Glutamatergic neuron (in vitro differentiated cells): ENCODE measurements around the gene GSDME. TPM values are rescaled to one million over a fixed set of nuclear protein-coding genes. Genes with fewer than 3 reads are reported as not detected.

Experiments
- DNase-seq: peaks from one replicate; pipeline ENCODE4 v3.0.0; 2022
- H3K27ac Mint-ChIP-seq: one replicate; pipeline ENCODE4 v1.8.0; 2020; ENCODE audit warnings: mild to moderate bottlenecking, mixed read lengths, inconsistent platforms; ENCODE audit not compliant: unreplicated experiment
- H3K27me3 Mint-ChIP-seq: one replicate; pipeline ENCODE4 v1.8.0; 2020; ENCODE audit warnings: mild to moderate bottlenecking, moderate library complexity, mixed read lengths, inconsistent platforms; ENCODE audit not compliant: unreplicated experiment
- H3K36me3 Mint-ChIP-seq: one replicate; pipeline ENCODE4 v1.8.0; 2020; ENCODE audit warnings: mild to moderate bottlenecking, mixed read lengths, inconsistent platforms; ENCODE audit not compliant: unreplicated experiment
- H3K4me1 Mint-ChIP-seq: one replicate; pipeline ENCODE4 v1.8.0; 2020; ENCODE audit warnings: mild to moderate bottlenecking, low read depth, mixed read lengths, inconsistent platforms; ENCODE audit not compliant: unreplicated experiment
- H3K4me3 Mint-ChIP-seq: one replicate; pipeline ENCODE4 v1.8.0; 2020; ENCODE audit warnings: mild to moderate bottlenecking, mixed read lengths, inconsistent platforms; ENCODE audit not compliant: unreplicated experiment
- H3K9me3 Mint-ChIP-seq: one replicate; pipeline ENCODE4 v1.8.0; 2020; ENCODE audit warnings: mild to moderate bottlenecking, moderate library complexity, mixed read lengths, inconsistent platforms; ENCODE audit not compliant: unreplicated experiment
- CTCF ChIP-seq: fragments of 200-600 bp; sonication (generic); IDR thresholded peaks from one replicate; pipeline ENCODE4 v1.5.0; 2021; ENCODE audit not compliant: partially characterized antibody, unreplicated experiment
- total RNA-seq: library from RNA; stranded (reverse); fragmentation: NEBNext Ultra II Directional; extraction: Animal tissue kit (Norgen Biotek cat#: 25700); gene quantifications from one replicate; pipeline ENCODE4 v1.2.1, GENCODE V29; 2021; ENCODE audit not compliant: unreplicated experiment

The GSDME gene
- total RNA-seq, 1 donor from 2014 or later = 12.7 TPM

DNA sequence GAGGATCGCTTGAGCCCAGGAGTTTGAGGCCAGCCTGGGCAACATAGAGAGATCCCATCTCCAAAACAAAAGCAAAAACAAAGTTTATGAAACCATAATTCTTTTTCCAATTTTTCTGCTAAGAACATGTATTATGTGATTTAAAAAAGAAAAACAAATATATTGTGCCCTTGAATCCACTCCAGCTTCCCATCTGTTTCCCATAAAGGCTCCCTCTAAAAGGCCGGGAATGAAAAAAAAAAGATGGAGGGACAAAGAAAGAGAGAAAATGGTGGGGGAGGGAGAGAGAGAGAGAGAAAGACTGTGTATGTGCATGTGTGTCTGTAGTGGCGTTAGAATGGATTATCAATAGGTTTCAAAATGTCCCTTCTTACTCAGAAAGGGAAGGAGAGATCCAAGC, 20.5 kb upstream of the GSDME start:
- H3K27ac Mint-ChIP-seq = no peak overlapping the region

GRCh38 chr7:24773646-24774045, 16.4 kb upstream of the GSDME start:
- no peak overlapping the region for H3K27ac Mint-ChIP-seq
- TF ChIP-seq CTCF = no peak
- H3K27me3 Mint-ChIP-seq = no peaks in the 10 kb centered on the region

More for the DNA sequence above, 20.5 kb upstream of the GSDME start:
- H3K4me1 Mint-ChIP-seq = no peaks in the 10 kb centered on the region
- H3K36me3 Mint-ChIP-seq = no peaks in the 10 kb centered on the region
- H3K9me3 Mint-ChIP-seq = peaks cover 1% of the 10 kb centered on the region
- DNase-seq = no peak
- no peak overlapping the region for H3K4me3 Mint-ChIP-seq
- H3K27me3 Mint-ChIP-seq = no peaks in the 10 kb centered on the region
- TF ChIP-seq CTCF = no peak

DNA sequence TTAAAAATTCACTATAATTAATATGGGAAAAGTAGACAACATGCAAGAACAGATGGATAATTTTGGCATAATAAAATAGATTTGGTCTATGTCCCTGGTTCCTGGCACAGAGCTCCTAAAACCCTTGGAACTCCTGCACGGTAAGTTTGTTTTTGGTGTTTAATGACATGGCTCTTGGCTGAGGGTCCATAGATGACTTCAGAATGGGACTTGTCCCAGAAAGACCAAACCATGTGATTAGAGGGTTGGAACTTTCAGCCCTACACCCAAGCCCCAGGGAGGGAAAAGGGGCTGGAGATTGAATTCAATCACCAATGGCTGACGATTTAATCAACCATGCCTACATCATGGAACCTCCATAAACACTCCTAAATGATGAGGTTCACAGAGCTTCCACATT, 12.6 kb upstream of the GSDME start:
- no peak for DNase-seq
- H3K27ac Mint-ChIP-seq = no peak overlapping the region
- no peaks in the 10 kb centered on the region for H3K36me3 Mint-ChIP-seq
- peaks cover 2% of the 10 kb centered on the region for H3K9me3 Mint-ChIP-seq
- no peaks in the 10 kb centered on the region for H3K4me1 Mint-ChIP-seq
- no peak for TF ChIP-seq CTCF
- H3K27me3 Mint-ChIP-seq = no peaks in the 10 kb centered on the region
- no peak overlapping the region for H3K4me3 Mint-ChIP-seq

More at GRCh38 chr7:24773646-24774045, 16.4 kb upstream of the GSDME start:
- Mint-ChIP-seq H3K4me1 (no peaks in the 10 kb centered on the region), H3K4me3 (no peak overlapping the region), H3K9me3 (peaks cover 1% of the 10 kb centered on the region), H3K36me3 (no peaks in the 10 kb centered on the region)
- DNase-seq = no peak

GRCh38 chr7:24769014-24769830, 12.0 kb upstream of the GSDME start:
- H3K9me3 Mint-ChIP-seq = peaks cover 2% of the 10 kb centered on the region
- no peak for TF ChIP-seq CTCF
- H3K27ac Mint-ChIP-seq = no peak overlapping the region
- no peaks in the 10 kb centered on the region for H3K36me3 Mint-ChIP-seq
- no peaks in the 10 kb centered on the region for H3K4me1 Mint-ChIP-seq
- no peak overlapping the region for H3K4me3 Mint-ChIP-seq
- H3K27me3 Mint-ChIP-seq = no peaks in the 10 kb centered on the region
- DNase-seq = no peak

DNA sequence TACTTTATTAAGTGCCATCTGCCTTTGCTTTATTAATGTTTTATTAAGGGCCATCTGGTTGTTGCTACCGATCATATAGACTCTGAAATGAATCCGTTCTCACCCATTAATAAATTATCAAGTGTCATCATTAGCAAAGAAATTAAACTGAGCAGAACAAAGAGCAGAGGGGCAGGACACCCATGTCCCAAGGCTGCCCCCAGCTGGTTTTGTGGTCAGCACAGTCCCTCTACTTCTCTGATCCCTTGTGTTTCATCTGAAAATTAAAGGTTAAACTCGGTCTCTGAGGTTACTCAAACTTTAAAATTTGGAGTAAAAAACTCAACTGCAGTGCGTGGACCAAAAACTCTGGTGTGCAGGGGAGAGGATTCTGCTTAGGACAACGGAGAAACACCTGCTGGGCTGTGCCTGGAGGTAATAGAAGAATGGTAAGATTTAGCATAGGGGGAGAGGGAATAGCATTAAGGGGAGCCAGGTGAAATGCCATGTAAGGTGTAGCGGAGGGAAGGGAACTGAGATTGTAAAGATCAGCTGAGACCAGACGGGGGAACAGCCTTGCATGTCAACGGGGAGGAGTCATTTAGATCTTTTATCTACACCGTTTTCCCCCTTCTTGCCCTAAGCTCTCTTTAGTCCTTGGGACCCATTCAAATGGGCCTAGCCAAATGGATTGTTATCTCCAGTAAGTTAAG, 10.8 kb upstream of the GSDME start:
- peaks cover 2% of the 10 kb centered on the region for H3K9me3 Mint-ChIP-seq
- H3K4me3 Mint-ChIP-seq = no peak overlapping the region
- no peaks in the 10 kb centered on the region for H3K27me3 Mint-ChIP-seq
- H3K27ac Mint-ChIP-seq = no peak overlapping the region
- no peaks in the 10 kb centered on the region for H3K36me3 Mint-ChIP-seq
- DNase-seq = no peak
- H3K4me1 Mint-ChIP-seq = no peaks in the 10 kb centered on the region
- TF ChIP-seq CTCF = no peak
